HG02870 (cell line): ENCODE results near the gene MSRB1.

Source experiments
- ATAC-seq: cut with Tn5 transposase; IDR thresholded peaks from one replicate; pipeline ENCODE4 v1.9.1; 2021; ENCODE audit warnings: mild to moderate bottlenecking, moderate library complexity; ENCODE audit not compliant: unreplicated experiment

The MSRB1 gene

DNA sequence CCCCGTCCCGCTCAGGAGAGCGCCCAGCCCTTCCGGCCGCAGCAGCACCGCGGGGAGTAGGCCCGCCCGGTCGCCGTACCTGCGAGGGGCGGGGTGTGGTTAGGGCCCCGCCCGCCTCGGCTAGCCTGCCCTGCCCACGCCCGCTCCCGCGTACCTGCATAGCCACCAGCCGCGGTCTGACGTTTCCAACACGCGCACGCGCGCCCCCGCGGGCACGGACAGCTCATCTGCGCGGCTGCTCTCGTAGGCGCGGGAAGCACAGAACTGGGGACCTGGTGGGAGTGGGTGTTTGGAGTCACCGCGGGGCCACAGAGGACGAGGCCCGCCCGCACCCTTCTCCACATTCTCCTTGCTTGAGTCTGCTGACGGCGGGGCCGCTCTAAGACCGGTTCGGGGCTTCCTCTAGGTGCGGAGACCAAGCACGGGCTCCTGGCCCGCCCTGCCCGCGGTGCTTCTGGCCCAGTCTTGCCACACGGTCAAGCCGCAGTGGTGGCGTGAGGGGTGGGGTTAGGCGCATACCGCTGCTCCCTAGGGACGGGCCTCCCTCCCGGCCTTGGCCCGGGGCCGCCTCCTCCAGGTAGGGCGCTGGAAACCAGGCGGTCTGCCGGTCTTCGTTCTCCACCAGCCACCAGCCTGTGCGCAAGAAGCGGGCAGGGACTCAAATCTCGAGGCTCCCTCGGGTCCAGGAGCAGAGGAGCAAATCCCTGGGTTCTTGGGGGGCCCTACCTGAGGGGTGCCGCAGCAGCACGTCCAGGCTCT, 36.5 kb upstream of the MSRB1 start:
- no peak for ATAC-seq

DNA sequence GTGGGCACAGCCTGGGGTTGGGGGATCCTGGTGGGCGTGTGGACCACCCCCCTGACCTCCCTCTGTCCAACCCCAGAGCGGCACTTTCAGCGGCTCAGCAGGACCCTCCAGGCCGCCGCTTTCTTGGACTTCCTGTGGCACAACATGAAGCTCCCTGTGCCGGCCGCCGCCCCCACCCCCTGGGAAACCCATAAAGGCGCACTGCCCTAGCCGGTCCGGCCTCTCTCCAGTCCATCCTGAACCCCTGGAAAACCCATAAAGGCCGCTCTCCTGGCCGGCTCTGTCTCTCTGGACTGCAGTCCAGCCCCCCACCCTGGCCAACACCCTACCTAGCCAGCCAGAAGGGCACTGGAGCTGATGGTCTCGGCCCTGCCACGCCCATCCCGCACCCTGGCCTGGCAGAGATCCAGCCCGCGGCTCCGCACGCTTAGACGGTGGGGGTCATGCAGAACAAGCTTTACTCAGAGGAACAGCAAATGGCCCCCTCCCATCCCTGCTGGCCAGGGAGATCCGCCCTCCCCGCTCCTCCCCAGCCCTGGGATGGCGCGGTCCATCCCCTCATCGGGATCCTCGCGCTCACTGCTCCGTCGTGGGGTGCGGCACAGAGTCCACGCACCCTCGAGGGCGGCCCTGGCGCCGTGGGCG, 35.6 kb upstream of the MSRB1 start:
- ATAC-seq = no peak

DNA sequence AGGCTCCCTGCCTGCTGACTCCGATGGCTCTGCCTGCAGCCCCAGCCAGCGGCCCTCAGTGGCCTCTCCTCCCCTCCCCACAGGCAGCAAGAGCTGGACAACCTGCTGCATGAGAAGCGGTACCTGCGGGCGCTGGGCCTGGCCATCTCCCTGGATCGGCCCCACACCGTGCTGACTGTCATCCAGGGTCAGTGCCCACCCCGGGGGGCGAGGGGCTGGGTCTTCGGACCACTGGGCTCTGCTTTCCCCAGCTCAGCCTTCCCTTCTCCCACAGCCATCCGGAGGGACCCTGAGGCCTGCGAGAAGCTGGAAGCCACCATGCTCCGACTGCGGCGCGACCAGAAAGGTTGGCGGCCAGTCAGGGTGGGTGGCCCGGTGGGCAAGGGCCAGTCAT, 34.9 kb upstream of the MSRB1 start:
- ATAC-seq = no peak

DNA sequence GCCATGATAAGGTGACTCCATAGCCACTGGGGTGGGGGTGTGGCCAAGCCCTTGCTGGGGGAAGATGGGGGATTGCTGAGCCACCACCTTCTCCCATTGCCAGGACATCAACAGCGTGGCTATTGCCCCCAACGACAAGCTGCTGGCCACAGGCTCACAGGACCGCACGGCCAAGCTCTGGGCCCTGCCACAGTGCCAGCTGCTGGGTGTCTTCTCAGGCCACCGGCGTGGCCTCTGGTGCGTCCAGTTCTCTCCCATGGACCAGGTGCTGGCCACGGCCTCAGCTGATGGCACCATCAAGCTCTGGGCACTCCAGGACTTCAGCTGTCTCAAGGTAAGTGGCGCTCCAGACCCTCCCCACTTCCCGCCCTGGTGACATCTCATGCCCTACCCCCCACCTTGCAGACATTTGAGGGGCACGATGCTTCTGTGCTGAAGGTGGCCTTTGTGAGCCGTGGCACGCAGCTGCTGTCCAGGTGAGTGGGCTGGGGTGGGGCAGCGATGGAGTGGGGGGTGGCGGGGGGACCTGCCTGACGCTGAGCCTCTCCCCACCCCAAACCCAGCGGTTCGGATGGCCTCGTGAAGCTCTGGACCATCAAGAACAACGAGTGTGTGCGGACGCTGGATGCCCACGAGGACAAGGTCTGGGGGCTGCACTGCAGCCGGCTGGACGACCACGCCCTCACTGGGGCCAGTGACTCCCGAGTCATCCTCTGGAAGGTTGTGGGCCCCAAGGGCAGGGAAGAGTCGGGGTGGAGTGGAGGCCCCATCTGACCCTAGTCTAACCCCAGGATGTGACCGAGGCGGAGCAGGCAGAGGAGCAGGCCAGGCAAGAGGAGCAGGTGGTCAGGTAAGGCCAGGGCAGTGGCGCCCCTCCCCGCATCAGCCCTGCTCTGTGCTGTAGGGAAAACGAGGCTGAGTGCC, 34.2 kb upstream of the MSRB1 start:
- no peak for ATAC-seq

DNA sequence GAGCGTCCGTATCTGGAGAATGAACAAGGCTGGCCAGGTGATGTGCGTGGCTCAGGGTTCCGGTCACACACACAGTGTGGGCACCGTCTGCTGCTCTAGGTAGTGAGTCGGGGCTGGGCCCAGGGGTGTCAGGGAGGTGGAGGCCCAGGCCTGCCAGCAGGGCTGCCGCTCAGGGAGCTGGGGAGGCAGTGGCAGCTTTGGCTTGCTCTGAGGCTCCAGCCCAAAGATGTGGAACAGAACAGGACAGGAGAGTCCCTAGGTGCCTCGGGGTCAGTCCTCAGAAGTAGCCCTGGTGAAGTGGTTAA, 33.2 kb upstream of the MSRB1 start:
- no peak for ATAC-seq

DNA sequence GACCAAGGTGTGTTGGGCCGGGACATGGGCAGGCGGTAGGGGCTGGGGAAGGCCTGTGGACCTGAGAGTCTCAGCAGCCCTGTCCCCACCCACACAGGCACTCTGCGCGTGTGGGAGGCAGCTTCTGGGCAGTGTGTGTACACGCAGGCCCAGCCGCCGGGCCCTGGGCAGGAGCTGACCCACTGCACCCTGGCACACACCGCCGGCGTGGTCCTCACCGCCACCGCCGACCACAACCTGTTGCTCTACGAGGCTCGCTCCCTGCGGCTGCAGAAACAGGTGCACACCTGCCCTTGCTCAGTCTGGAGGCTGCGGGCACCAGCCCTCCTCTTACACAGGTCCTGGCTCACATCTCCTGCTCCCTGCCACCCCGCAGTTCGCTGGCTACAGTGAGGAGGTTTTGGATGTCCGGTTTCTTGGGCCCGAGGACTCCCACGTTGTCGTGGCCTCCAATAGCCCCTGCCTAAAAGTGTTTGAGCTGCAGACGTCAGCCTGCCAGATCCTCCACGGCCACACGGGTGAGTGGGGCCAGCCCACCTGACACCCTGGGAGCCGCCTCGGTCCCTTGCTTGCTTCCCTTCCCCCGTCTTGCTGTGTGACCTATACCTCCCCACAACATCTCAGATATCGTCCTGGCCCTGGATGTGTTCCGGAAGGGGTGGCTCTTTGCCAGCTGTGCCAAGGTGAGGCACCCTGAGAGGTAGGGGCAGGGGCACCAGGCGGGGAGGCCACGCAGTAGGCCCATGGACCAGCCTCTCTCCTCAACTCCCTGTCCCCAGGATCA, 32.6 kb upstream of the MSRB1 start:
- ATAC-seq = no peak

DNA sequence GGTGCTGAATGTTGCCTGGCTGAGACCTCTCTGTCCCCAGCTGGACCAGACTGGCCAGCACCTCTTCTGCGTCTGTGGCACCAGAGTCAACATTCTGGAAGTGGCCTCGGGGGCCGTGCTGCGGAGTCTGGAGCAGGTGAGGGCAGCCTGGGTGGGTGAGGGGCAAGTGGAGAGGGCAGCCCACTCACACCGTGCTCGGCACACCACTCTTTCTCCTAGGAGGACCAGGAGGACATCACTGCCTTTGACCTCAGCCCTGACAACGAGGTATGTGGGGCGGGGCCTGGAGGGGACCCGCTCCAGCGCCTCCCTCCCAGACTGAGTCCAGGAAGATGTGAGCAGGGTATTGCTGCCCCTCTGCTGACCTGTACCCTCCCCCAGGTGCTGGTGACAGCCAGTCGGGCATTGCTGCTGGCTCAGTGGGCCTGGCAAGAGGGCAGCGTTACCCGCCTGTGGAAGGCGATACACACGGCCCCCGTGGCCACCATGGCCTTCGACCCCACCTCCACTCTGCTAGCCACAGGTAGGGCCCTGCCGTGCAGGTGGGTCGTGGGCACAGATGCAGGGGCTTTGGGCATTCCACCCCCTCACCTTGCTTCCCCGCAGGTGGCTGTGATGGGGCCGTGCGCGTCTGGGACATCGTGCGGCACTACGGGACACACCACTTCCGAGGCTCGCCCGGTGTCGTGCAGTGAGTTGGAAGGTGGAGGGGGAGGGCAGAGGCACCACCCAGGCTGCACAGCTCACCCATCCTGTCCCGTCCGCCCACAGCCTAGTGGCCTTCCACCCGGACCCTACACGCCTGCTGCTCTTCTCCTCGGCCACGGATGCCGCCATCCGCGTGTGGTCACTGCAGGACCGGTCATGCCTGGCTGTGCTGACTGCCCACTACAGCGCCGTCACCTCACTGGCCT, 31.4 kb upstream of the MSRB1 start:
- no peak for ATAC-seq

DNA sequence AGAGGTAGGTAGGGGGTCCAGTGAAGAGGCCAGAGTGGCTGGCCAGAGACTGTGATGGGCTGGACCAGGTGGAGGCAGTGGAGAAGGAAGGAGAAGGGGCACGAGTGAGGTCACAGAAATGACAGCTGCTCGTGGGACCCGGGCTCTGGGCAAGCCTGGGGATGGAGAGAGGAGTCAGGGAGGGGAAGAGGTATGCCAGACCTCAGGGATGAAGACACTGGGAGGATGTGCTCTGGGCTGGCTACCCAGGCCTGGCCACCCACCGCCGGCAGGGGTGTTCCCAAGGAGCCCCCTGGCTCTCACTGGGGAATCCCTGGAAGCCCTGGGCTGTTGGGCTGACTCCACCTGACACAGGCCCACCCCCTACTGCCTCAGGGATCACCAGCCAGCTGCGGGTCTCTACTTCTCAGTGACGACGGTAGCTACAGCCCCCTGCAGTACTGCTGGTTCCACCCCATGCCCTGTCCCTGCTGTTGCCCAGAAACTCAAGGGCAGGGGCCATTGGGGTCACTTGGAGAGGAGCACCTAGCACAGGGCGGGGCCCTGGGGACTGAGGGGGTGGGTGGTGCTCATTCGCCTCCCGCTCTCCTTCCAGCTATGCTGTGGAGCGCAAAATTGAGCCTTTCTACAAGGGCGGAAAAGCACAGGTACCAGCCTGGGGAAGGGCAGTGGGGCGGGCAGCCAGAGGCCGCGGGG, 30.6 kb upstream of the MSRB1 start:
- no peak for ATAC-seq

DNA sequence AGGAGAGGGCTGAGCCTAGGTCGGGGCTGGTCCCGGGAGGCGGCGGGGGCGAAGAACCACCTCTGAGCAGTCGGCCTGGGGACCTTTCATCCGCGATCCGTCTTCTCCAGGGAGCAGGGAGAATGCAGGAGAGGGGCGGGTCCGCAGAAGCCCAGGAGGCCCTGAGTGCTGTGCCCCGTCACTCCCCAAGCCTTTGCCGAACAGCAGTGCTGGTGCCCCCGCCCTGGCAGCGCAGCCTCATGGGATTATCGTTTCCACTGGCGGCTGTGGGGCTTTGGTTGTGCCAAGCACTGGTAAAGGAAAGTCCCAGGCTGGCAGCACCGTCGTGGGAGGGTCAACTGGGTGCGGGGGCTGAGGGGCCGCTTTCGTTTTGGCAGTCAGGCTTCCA, 29.5 kb upstream of the MSRB1 start:
- ATAC-seq = no peak

DNA sequence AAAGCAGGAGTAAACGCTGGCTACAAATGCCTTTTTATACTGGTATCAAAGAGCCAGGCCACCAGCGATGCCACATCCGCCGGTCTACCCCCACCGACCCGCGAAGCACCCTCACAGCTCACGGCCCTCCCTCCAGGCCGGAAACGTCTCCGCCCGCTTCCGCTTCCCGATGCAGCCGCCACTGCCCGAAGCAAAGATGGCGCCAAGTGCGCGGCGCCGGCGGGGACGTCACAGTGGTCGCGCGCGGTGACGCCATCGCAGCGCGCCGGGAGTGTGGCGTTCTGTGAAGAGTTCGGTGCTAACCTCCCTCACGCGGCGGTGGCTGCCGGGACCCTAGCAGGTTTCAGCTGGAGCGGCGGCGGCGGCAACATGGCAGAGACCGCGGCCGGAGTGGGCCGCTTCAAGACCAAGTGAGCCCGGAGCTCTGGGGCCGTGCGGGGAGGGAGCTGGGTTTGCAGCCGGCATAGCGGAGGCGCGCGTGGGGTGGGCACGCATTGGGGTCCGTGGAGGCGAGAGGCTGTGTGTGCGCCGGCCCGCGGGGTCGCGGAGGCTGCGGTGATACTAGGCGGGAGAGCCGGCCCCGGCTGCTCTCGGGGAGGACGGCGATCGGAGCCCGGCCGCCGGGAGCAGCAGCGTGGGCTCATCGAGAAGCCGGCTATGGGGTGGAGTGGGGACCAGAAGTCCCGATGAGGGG, 28.9 kb upstream of the MSRB1 start, which contains the start of gene TBL3:
TSS of gene TBL3 (plus strand) at position 258 of the 694 bp plus-strand sequence. CDS start at position 370, 112 bp downstream.
- peak; percentile 77 for ATAC-seq

DNA sequence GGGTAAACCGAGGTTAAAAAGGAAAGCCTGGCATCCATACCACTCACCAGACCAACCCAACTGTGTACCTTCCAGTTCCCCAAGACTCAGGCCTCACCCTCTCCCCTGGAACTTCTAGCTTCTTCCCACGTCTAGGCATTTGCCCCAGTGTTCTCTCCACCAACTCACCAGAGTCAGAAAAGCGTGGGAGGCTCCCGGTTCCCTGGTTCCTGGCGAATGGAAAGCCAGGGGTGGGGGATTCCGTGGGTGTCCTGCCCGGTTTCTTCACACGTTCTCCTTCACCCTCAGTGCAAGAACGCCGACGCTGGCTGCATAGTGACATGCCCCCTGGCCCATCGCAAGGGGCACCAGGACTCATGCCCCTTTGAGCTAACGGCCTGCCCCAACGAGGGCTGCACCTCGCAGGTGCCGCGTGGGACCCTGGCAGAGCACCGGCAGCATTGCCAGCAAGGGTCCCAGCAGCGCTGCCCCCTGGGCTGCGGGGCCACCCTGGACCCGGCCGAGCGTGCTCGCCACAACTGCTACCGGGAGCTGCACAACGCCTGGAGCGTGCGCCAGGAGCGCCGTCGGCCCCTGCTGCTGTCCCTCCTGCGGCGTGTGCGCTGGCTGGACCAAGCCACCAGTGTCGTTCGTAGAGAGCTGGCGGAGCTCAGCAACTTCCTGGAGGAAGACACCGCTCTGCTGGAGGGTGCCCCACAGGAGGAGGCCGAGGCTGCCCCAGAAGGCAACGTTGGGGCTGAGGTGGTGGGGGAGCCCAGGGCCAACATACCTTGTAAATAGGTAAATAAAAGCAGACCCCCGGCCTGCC, 25.4 kb upstream of the MSRB1 start:
- no peak for ATAC-seq

DNA sequence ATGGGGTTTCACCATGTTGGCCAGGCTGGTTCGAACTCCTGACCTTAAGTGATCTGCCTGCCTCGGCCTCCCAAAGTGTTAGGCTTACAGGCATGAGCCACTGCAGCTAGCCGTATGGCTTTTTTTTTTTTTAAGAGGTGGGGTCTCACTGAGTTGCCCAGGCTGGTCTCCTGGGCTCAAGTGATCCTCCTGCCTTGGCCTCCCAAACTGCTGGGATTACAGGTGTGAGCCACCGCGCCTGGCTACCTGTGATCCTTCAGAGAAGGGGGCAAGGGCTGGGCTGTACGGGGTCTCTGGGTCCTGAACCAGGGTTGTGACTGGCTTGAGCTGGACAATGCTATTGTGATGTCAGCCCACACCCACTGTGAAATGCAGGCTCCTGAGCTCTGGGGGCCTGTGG, 23.5 kb upstream of the MSRB1 start, which contains the start of gene RNF151:
TSS of gene RNF151 (plus strand) at position 397 of the 400 bp plus-strand sequence. CDS start 26 bp downstream, outside the sequence.
- ATAC-seq = no peak

DNA sequence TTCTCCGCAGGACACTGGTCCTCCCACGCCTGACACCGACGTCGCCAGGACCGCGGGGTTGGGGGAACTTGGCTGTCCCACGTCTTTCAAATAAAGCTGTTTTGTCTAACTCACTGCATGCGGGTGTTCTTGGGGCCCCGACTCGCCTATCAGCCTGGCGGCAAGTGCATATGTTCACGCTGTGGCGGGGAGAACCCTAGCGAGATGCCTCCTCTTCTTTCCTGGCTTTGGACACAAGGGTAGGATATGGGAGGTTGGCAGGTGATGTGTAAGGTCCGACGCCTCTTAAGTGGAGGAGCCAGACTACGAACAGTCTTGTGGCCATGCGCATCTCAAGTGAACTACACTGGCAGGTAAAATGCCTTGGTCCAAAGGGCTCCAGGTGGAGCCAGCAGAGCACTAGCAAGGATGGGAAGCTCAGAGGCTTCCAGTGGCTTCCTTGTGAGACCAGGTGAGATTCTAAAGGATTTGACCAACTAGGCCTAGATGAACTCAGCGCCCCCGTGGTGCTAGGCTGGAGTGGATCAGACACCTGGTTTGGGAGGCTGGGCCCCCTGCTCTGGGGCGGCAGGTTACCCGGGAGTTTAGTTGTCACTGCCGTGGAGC, 22.5 kb upstream of the MSRB1 start:
- ATAC-seq = no peak

DNA sequence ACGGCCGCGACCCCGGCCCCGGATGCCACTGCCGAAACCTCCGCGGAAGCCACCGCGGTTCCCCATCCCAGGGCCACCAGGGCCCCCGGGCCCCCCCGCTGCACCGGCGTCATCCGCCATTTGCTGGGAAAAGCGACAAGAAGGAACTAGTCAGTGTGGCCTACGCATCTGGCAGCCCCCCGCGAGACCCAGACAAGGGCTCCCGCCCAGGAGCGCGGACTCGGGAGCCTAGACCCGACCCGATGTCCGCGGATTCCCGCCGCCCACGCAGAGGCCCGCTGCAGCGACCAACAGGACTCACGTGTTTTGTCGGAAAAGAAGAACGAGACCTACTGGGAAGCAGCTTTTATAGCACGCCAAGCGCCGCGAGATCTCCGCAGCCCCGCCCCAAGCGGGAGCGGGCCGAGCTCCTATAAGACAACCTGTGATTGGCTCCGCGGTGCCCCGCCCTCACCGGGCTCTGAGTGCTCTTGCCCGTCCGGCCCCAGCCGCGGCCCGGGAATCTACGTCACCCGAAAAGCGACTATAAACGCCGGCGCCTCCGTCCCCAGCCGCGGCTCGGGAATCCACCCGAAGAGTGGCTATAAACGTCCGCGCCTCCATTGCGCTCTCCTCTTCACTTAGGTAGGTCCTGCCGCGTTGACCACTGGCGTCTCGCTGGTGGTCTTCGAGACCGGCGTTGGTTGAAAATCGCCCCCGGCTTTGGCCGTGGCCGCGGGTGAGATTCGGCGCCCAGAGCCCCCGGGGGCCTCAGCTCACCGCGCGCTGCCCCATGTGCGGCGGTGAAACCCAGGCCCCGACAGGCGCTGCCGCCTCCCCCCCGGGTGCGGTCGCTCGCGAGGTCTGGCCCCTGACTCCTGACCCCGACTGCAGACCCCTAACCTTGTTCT, 21.8 kb upstream of the MSRB1 start, which contains the start of gene RPS2:
TSS of gene RPS2 (minus strand) at position 321 of the 890 bp plus-strand sequence. CDS start at position 120, 201 bp downstream.
- ATAC-seq = peak; percentile 82

DNA sequence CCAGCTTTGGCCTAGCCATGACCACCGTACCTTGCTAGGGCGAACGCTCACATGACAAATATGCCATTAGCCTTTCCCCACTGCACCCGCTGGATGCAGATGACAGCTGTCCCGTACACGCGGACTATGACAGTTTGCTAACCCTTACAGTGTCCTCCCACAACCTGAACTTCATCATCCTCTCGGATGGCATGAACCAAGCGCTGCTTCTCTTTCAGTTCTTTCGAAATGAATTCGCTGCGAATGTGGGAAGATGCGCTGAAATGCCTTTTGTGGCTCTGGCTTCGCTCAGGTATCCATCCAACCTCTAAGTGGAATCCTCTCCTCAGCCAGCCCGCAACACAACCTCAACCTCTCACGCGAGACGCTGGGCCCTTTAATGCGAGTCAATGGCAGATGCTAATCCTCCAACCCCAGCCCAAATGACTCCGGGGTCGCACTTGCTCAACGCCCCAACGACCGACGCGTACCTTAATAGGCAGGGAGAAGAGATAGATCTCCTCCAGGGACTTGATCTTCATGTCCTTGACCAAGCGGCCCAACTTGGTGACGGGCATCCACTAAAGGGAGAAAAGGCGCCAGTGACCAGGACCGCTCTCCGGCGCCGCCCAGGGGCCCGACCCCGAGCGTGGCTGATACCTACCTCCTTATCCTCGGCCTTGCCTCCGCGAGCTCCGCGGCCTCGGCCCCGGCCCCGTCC, 21.0 kb upstream of the MSRB1 start:
- peak; percentile 1 for ATAC-seq
